Thoracic aorta (tissue), 2 donors: ENCODE data around the gene STAMBP. TPM values are rescaled to one million over a fixed set of nuclear protein-coding genes. Genes with fewer than 3 reads are reported as not detected.
A peak's percentile ranks its signal among the peaks of the same experiment; 100 is the strongest.

Source experiments
- ATAC-seq: fragments of 150-250 bp; one replicate; pipeline ENCODE4 v1.8.0; 2017; ENCODE audit warnings: low read depth; ENCODE audit not compliant: insufficient number of reproducible peaks, low FRiP score
- DNase-seq: peaks from one replicate; pipeline ENCODE4 v3.0.0-alpha.2; 2020; ENCODE audit warnings: low spot score
- H3K27ac ChIP-seq, 2 donors: fragments of 200-600 bp; sonication (generic); 1 replicate in 1 of 2; 2 replicates in 1 of 2; pipeline ENCODE4 v1.5.1; 2016; ENCODE audit warnings: mild to moderate bottlenecking in 2 of 2, moderate library complexity in 2 of 2
- H3K27me3 ChIP-seq: fragments of 200-600 bp; sonication (generic); replicated peaks from 2 replicates; pipeline ENCODE4 v1.6.0; 2016; ENCODE audit warnings: mild to moderate bottlenecking; ENCODE audit not compliant: insufficient read depth
- H3K36me3 ChIP-seq: fragments of 200-600 bp; sonication (generic); one replicate; pipeline ENCODE4 v1.5.1; 2016
- H3K4me1 ChIP-seq, 2 donors: fragments of 200-600 bp; sonication (generic); 1 replicate in 1 of 2; 2 replicates in 1 of 2; pipeline versions ENCODE4 v1.5.1 to v1.6.0; 2016; ENCODE audit warnings: low read depth in 2 of 2, mild to moderate bottlenecking in 1 of 2; ENCODE audit not compliant: control insufficient read depth in 1 of 2
- H3K4me3 ChIP-seq: fragments of 200-600 bp; sonication (generic); 2 replicates; pipeline ENCODE4 v1.5.1; 2016; ENCODE audit warnings: mild to moderate bottlenecking
- H3K9me3 ChIP-seq: fragments of 200-600 bp; sonication (generic); 2 replicates; pipeline ENCODE4 v1.5.1; 2016
- total RNA-seq, 2 donors: library from RNA; depleted of rRNA; stranded (reverse); fragments of >200 nt; gene quantifications; one replicate each; pipeline versions ENCODE4 v1.1.0 to v1.2.3, GENCODE V29; 2016
- TF ChIP-seq, protein P1 (sequence below): fragments of 200-600 bp; sonication (generic); IDR thresholded peaks from one replicate; pipeline ENCODE4 v1.5.1; 2019; ENCODE audit warnings: antibody characterized with exemption

The STAMBP gene
- total RNA-seq, 2 donors from 2014 or later: 23.8 to 34.4 TPM

GRCh38 chr2:73837847-73838585 lies 9.3 kb downstream of the STAMBP start:
- TF ChIP-seq, protein P1, sequence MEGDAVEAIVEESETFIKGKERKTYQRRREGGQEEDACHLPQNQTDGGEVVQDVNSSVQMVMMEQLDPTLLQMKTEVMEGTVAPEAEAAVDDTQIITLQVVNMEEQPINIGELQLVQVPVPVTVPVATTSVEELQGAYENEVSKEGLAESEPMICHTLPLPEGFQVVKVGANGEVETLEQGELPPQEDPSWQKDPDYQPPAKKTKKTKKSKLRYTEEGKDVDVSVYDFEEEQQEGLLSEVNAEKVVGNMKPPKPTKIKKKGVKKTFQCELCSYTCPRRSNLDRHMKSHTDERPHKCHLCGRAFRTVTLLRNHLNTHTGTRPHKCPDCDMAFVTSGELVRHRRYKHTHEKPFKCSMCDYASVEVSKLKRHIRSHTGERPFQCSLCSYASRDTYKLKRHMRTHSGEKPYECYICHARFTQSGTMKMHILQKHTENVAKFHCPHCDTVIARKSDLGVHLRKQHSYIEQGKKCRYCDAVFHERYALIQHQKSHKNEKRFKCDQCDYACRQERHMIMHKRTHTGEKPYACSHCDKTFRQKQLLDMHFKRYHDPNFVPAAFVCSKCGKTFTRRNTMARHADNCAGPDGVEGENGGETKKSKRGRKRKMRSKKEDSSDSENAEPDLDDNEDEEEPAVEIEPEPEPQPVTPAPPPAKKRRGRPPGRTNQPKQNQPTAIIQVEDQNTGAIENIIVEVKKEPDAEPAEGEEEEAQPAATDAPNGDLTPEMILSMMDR: no peak
- H3K4me1 ChIP-seq: peaks cover 4 to 16% of the 10 kb centered on the region in 2 donors
- H3K4me3 ChIP-seq: no peak overlapping the region

DNA sequence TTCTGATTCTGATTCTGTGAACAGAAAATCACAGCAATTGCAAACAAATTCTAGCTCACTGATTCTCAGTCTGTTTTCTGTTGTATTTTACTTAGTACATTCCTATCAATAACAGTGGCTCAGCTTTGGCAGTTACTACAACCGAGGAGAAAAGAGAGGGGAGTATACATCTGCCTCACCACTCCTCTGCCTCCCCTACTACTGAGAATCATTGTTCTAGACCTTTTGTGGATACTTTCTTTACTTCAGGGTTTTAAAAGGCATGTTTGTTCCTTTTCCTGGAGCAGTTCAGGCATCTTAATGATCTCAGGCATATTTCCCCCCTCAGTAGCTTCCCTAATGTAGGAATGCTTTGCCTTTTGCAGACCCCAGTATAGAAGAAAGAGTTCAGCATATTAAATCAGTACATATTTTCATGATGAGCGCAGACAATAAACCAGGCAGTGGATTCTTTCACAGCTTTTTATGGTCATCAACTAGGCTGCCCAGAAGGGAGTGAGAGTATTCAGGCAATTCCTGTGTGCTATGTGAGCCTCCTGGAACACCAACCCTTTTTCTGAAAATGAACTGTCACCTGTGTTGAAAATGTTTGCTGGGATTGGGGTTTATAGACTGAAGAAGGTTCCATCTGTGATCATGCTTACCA lies 10.3 kb downstream of the STAMBP start:
- Histone ChIP-seq H3K27me3 (no peaks in the 10 kb centered on the region), H3K36me3 (peaks cover 2% of the 10 kb centered on the region), H3K27ac (peak overlapping the region; percentile 39 to 41), H3K9me3 (no peaks in the 10 kb centered on the region), H3K4me1 (peaks cover 4 to 10% of the 10 kb centered on the region in 2 donors), H3K4me3 (no peak overlapping the region)
- no peak for DNase-seq
- TF ChIP-seq, protein P1: no peak
- ATAC-seq: no peak

More at GRCh38 chr2:73837847-73838585, 9.3 kb downstream of the STAMBP start:
- Histone ChIP-seq H3K27me3 (no peaks in the 10 kb centered on the region), H3K36me3 (peaks cover 2% of the 10 kb centered on the region), H3K9me3 (no peaks in the 10 kb centered on the region), H3K27ac (peak overlapping the region in 1 of 2 donors; percentile 39)
- DNase-seq (no peak), ATAC-seq (no peak)

DNA sequence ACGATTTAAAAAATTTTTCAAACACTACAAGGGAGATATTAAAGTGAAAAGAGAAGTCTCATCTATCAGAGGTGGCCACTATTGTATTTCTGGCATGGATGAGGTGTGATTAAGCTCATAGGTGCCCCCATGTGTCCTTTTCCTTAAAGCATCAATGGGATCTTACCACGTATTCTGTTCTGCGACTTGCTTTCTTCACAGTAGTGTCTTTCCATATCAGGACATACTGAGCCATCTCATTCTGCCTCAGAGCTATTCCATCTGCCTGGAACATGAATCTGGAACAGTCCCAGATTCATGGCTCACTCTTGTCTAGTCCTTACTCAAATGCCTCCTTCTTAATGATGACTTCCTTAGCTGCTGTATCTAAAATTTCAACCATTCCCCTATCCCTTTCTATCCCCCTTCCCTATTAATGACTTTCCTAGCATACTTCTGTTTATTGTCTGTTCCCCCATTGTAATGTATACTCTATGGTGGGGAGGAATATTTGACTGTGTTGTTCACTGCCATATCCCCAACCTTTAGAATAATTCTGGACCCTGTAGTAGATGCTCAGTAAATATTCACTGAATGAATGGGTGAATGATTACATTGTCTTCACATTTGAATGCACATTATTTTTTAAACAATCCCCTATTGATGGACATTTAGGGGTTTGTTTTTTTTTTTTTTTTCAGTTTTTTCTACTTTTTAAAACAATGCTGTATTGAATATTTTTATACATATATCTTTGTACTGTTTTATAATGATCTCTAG lies 11.1 kb downstream of the STAMBP start:
- no peak for ATAC-seq
- H3K27me3 ChIP-seq: no peaks in the 10 kb centered on the region
- H3K4me3 ChIP-seq: no peak overlapping the region
- TF ChIP-seq, protein P1: no peak
- H3K27ac ChIP-seq: peak overlapping the region in 1 of 2 donors; percentile 39
- H3K9me3 ChIP-seq: no peaks in the 10 kb centered on the region
- no peak for DNase-seq
- peaks cover 4% of the 10 kb centered on the region for H3K36me3 ChIP-seq
- H3K4me1 ChIP-seq: peaks cover 4 to 10% of the 10 kb centered on the region in 2 donors

DNA sequence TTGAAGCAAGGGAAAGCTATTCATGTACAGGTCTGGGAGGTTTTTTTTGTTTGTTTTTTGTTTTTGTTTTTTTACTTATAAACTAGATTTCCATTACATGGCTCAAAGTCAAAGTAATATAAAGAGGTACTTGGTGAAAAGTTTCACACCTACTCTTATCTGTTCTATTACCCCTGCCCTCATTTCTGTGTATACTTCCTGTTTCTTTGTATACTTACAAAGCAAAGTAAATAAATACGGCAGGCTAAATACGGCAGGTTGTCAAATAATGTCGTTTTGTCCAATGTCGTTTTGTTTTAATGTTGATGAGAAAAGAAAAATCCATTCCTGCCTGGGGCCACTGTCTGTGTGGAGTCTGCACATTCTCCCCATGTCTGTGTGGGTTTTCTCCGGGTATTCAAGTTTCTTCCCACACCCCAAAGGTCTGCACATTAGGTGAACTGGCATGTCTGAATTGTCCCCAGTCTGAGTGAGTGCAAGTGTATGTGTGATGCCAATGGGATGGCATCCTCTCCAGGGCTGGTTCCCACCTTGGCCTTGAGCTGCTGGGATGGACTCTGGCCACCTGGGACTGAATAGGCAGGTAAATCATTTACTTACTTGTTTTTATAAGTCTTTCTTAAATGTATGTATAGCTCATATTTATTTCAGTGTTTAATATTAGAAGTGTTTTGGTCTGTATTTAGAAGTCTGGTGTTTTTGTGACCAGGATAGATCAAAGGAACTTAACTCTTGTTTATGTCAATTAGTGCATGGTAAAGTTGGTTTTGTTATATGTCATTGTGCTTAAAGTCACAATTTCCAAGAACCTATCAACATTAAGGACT lies 13.4 kb downstream of the STAMBP start:
- Histone ChIP-seq H3K36me3 (peaks cover 21% of the 10 kb centered on the region), H3K27ac (no peak overlapping the region), H3K9me3 (no peaks in the 10 kb centered on the region), H3K4me1 (peaks cover 4 to 10% of the 10 kb centered on the region in 2 donors), H3K27me3 (no peaks in the 10 kb centered on the region), H3K4me3 (no peak overlapping the region)
- DNase-seq: no peak
- no peak for ATAC-seq
- TF ChIP-seq, protein P1: no peak
